ENCODE measurements around the gene ANKRD18A. TPM values are rescaled to one million over a fixed set of nuclear protein-coding genes. Genes with fewer than 3 reads are reported as not detected.

ANKRD18A gene
- total and polyA plus RNA-seq, 9 of the 15 experiments (the other 6 are each of a cell fraction or from before 2014, with no cell fraction given) = 1.9 TPM; not detected in 8

DNA sequence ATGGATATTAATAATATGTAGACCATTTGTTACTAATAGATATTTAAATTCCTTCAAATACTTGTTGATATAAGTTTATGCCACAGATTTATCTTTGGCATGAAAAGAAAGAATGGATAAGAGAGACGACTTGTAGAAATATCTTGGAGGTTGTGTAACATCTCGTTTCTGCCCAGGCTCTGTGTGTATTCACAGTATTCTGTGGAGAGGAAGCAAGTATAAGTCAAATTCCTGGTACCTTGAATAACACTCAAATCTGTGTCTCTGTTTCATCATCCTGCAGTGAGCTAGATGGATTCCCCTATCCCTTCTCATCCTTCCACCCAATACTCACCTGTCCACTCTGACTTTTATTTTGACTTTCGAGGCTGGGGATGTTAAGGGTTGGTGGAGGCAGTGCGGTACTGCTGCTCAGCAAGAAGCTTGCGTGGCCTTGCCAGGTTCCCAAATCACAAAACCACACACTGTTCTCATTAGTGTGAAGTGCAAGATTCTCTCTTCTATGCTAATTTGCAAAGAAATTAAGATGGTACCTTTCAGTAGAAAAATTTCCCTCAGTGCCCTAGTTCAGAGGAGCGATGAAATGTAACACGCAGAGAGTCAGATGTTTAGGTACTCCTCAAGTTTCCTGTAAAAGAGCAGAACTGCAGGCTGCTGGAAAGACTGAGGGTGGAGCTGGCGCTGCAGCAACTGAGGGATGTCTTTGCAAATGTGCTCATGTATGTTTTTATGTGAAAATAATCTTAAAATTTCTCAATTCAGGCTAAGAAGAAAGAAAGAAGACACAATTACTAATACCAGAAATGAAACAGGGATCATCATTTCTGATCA lies 42.6 kb upstream of the ANKRD18A start:
- no peak overlapping the region for H3K27ac ChIP-seq (ENCODE audit: extremely low read depth, low read depth, low read length)
- ChIA-PET CTCF (ENCODE audit: low intra/inter-chr PET ratio) (no interaction called here), POLR2A (no interaction called here)
- H3K9me3 ChIP-seq (replicated peaks; ENCODE audit: control insufficient read depth, insufficient read depth, low read depth, low read length) = no peaks in the 10 kb centered on the region
- no peaks in the 10 kb centered on the region for H3K9me1 ChIP-seq (ENCODE audit: control insufficient read depth, insufficient read depth, low read length)
- DNase-seq (ENCODE audit: extremely low read depth in 1 of 4, low spot score in 3 of 4) = no peak
- no peak for FAIRE-seq
- no peaks in the 10 kb centered on the region for H3K4me1 ChIP-seq (replicated peaks in 1 of 2; ENCODE audit: control insufficient read depth in 2 of 2, insufficient read depth in 2 of 2, low read length in 2 of 2)
- WGBS (ENCODE audit: insufficient coverage, low coverage, missing lambda C conversion rate) = 0% methylated on average over 8 of the region's 8 CpGs
- H2AFZ ChIP-seq (ENCODE audit: low read depth, low read length) = no peak overlapping the region
- intact Hi-C loops (cut with micrococcal nuclease) = no loop called here
- H3K4me3 ChIP-seq = no peak overlapping the region
- H3K79me2 ChIP-seq (ENCODE audit: control insufficient read depth, insufficient read depth, low read length) = no peaks in the 10 kb centered on the region
- ATAC-seq = no peak
- no peaks in the 10 kb centered on the region for H4K20me1 ChIP-seq (replicated peaks; ENCODE audit: control insufficient read depth, insufficient read depth, low read length)
- in situ Hi-C loops (cut with MboI) = no loop called here
- BruUV-seq (replicated peaks) = no TSS peak
- H3K9ac ChIP-seq (ENCODE audit: insufficient read depth in 1 of 2, low read depth in 2 of 2, low read length in 2 of 2) = no peak overlapping the region
- H3K27me3 ChIP-seq (ENCODE audit: control insufficient read depth in 2 of 2, insufficient read depth in 2 of 2, low read length in 2 of 2) = no peaks in the 10 kb centered on the region; a peak in 2 of 5 replicates
- H3K4me2 ChIP-seq (ENCODE audit: insufficient read depth, low read length) = no peak overlapping the region
- H3K36me3 ChIP-seq (ENCODE audit: control insufficient read depth, insufficient read depth, low read length) = no peaks in the 10 kb centered on the region
- TF ChIP-seq, protein P1, sequence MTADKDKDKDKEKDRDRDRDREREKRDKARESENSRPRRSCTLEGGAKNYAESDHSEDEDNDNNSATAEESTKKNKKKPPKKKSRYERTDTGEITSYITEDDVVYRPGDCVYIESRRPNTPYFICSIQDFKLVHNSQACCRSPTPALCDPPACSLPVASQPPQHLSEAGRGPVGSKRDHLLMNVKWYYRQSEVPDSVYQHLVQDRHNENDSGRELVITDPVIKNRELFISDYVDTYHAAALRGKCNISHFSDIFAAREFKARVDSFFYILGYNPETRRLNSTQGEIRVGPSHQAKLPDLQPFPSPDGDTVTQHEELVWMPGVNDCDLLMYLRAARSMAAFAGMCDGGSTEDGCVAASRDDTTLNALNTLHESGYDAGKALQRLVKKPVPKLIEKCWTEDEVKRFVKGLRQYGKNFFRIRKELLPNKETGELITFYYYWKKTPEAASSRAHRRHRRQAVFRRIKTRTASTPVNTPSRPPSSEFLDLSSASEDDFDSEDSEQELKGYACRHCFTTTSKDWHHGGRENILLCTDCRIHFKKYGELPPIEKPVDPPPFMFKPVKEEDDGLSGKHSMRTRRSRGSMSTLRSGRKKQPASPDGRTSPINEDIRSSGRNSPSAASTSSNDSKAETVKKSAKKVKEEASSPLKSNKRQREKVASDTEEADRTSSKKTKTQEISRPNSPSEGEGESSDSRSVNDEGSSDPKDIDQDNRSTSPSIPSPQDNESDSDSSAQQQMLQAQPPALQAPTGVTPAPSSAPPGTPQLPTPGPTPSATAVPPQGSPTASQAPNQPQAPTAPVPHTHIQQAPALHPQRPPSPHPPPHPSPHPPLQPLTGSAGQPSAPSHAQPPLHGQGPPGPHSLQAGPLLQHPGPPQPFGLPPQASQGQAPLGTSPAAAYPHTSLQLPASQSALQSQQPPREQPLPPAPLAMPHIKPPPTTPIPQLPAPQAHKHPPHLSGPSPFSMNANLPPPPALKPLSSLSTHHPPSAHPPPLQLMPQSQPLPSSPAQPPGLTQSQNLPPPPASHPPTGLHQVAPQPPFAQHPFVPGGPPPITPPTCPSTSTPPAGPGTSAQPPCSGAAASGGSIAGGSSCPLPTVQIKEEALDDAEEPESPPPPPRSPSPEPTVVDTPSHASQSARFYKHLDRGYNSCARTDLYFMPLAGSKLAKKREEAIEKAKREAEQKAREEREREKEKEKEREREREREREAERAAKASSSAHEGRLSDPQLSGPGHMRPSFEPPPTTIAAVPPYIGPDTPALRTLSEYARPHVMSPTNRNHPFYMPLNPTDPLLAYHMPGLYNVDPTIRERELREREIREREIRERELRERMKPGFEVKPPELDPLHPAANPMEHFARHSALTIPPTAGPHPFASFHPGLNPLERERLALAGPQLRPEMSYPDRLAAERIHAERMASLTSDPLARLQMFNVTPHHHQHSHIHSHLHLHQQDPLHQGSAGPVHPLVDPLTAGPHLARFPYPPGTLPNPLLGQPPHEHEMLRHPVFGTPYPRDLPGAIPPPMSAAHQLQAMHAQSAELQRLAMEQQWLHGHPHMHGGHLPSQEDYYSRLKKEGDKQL (CRISPR knock-in tag; IDR thresholded peaks at IDR 0.05; ENCODE audit: borderline replicate concordance) = no peak
- TF ChIP-seq, protein P2, sequence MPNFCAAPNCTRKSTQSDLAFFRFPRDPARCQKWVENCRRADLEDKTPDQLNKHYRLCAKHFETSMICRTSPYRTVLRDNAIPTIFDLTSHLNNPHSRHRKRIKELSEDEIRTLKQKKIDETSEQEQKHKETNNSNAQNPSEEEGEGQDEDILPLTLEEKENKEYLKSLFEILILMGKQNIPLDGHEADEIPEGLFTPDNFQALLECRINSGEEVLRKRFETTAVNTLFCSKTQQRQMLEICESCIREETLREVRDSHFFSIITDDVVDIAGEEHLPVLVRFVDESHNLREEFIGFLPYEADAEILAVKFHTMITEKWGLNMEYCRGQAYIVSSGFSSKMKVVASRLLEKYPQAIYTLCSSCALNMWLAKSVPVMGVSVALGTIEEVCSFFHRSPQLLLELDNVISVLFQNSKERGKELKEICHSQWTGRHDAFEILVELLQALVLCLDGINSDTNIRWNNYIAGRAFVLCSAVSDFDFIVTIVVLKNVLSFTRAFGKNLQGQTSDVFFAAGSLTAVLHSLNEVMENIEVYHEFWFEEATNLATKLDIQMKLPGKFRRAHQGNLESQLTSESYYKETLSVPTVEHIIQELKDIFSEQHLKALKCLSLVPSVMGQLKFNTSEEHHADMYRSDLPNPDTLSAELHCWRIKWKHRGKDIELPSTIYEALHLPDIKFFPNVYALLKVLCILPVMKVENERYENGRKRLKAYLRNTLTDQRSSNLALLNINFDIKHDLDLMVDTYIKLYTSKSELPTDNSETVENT (CRISPR knock-in tag; IDR thresholded peaks at IDR 0.05) = no peak
- no peak for TF ChIP-seq PTRF (tag; IDR thresholded peaks at IDR 0.05)
- TF ChIP-seq, protein P3, sequence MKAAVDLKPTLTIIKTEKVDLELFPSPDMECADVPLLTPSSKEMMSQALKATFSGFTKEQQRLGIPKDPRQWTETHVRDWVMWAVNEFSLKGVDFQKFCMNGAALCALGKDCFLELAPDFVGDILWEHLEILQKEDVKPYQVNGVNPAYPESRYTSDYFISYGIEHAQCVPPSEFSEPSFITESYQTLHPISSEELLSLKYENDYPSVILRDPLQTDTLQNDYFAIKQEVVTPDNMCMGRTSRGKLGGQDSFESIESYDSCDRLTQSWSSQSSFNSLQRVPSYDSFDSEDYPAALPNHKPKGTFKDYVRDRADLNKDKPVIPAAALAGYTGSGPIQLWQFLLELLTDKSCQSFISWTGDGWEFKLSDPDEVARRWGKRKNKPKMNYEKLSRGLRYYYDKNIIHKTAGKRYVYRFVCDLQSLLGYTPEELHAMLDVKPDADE (conservative IDR thresholded peaks at IDR 0.05; ENCODE audit: control insufficient read depth, low read depth, low read length) = no peak
- TF ChIP-seq SIN3B (IDR thresholded peaks at IDR 0.05; ENCODE audit: low read depth) = no peak
- no peak for TF ChIP-seq GATA2 (CRISPR knock-in tag; IDR thresholded peaks at IDR 0.05)
- no peak for TF ChIP-seq SIRT6 (IDR thresholded peaks at IDR 0.05; ENCODE audit: low read depth, low read length)
- no peak for TF ChIP-seq OTX1 (CRISPR knock-in tag; IDR thresholded peaks at IDR 0.05)

Measured in K562 (cell line).